CD14-positive monocyte (primary cell): ENCODE measurements around the gene NLRX1. TPM values are rescaled to one million over a fixed set of nuclear protein-coding genes. Genes with fewer than 3 reads are reported as not detected.

Experiments
- DNase-seq, 3 donors: peaks; one replicate each; pipeline ENCODE4 v3.0.0-alpha.2; 2011 to 2022
- H2AFZ ChIP-seq: 2 replicates; pipeline ENCODE4 v1.6.0; 2012; ENCODE audit warnings: mild to moderate bottlenecking, low read depth, low read length, inconsistent platforms; ENCODE audit not compliant: insufficient read depth, poor library complexity, severe bottlenecking
- H3K27ac ChIP-seq, 2 donors: 1 replicate in 1 of 2; 2 replicates in 1 of 2; pipeline ENCODE4 v1.5.1; 2012 to 2013; ENCODE audit warnings: low read length in 2 of 2, control low read depth in 1 of 2, inconsistent platforms in 1 of 2, low read depth in 1 of 2, mild to moderate bottlenecking in 1 of 2
- H3K27me3 ChIP-seq, 2 donors: one replicate each; pipeline versions ENCODE4 v1.6.0 to v1.6.1; 2011 to 2013; ENCODE audit warnings: low read length in 2 of 2; ENCODE audit not compliant: control insufficient read depth in 2 of 2, insufficient read depth in 2 of 2
- H3K36me3 ChIP-seq, 2 donors: replicated peaks in 1 of 2; 1 replicate in 1 of 2; 2 replicates in 1 of 2; pipeline versions ENCODE4 v1.5.1 to v1.6.1; 2012 to 2013; ENCODE audit warnings: low read length in 2 of 2, control low read depth in 1 of 2, inconsistent platforms in 1 of 2, mild to moderate bottlenecking in 1 of 2; ENCODE audit not compliant: insufficient read depth in 2 of 2, control insufficient read depth in 1 of 2
- H3K4me1 ChIP-seq, 2 donors: 1 replicate in 1 of 2; 2 replicates in 1 of 2; pipeline versions ENCODE4 v1.5.1 to v1.6.1; 2012 to 2013; ENCODE audit warnings: low read length in 2 of 2, control low read depth in 1 of 2, inconsistent platforms in 1 of 2, mild to moderate bottlenecking in 1 of 2, moderate library complexity in 1 of 2; ENCODE audit not compliant: insufficient read depth in 2 of 2, control insufficient read depth in 1 of 2
- H3K4me2 ChIP-seq: replicated peaks from 2 replicates; pipeline ENCODE3; 2012; ENCODE audit warnings: low read length, moderate library complexity, mild to moderate bottlenecking; ENCODE audit not compliant: poor library complexity, severe bottlenecking; ENCODE audit errors: extremely low read depth
- H3K4me3 ChIP-seq, 3 experiments: fragments of 200-600 bp in 1 of 3; sonication (generic) in 1 of 3; replicated peaks in 1 of 3; 1 replicate in 2 of 3; 2 replicates in 1 of 3; pipeline ENCODE4 v1.5.1; 2011 to 2013; ENCODE audit warnings: low read length in 3 of 3, mild to moderate bottlenecking in 3 of 3, control low read depth in 2 of 3, low read depth in 2 of 3, inconsistent platforms in 1 of 3, moderate library complexity in 1 of 3
- H3K79me2 ChIP-seq: 2 replicates; pipeline ENCODE4 v1.6.0; 2012; ENCODE audit warnings: mild to moderate bottlenecking, control low read depth, inconsistent platforms, low read length, moderate library complexity; ENCODE audit not compliant: insufficient read depth
- H3K9ac ChIP-seq: 2 replicates; pipeline ENCODE4 v1.6.0; 2017; ENCODE audit warnings: low read length, mild to moderate bottlenecking; ENCODE audit not compliant: insufficient read depth, poor library complexity, severe bottlenecking
- H3K9me3 ChIP-seq, 2 donors: replicated peaks in 1 of 2; 1 replicate in 1 of 2; 2 replicates in 1 of 2; pipeline versions ENCODE4 v1.5.1 to v1.6.1; 2012 to 2013; ENCODE audit warnings: low read length in 2 of 2, control low read depth in 1 of 2; ENCODE audit not compliant: control insufficient read depth in 1 of 2, insufficient read depth in 1 of 2
- H4K20me1 ChIP-seq: 2 replicates; pipeline ENCODE4 v1.6.0; 2012; ENCODE audit warnings: mild to moderate bottlenecking, low read length, control low read depth, moderate library complexity; ENCODE audit not compliant: insufficient read depth
- H3K27ac Mint-ChIP-seq, 7 donors: one replicate each; pipeline ENCODE4 v1.8.0; 2020; ENCODE audit warnings: mild to moderate bottlenecking in 7 of 7, mixed read lengths in 7 of 7, moderate library complexity in 6 of 7, inconsistent platforms in 2 of 7
- H3K27me3 Mint-ChIP-seq, 3 donors: one replicate each; pipeline ENCODE4 v1.8.0; 2021 to 2022; ENCODE audit warnings: low read depth in 3 of 3, mild to moderate bottlenecking in 3 of 3, mixed read lengths in 3 of 3, moderate library complexity in 3 of 3, inconsistent platforms in 1 of 3
- H3K36me3 Mint-ChIP-seq, 2 donors: one replicate each; pipeline ENCODE4 v1.8.0; 2020; ENCODE audit warnings: mixed read lengths in 2 of 2, inconsistent platforms in 1 of 2, mild to moderate bottlenecking in 1 of 2
- H3K4me1 Mint-ChIP-seq: one replicate; pipeline ENCODE4 v1.8.0; 2020; ENCODE audit warnings: mild to moderate bottlenecking, mixed read lengths
- H3K4me3 Mint-ChIP-seq, 2 donors: one replicate each; pipeline ENCODE4 v1.8.0; 2020; ENCODE audit warnings: mild to moderate bottlenecking in 2 of 2, mixed read lengths in 2 of 2, moderate library complexity in 1 of 2
- H3K9me3 Mint-ChIP-seq, 7 donors: one replicate each; pipeline ENCODE4 v1.8.0; 2020 to 2022; ENCODE audit warnings: mixed read lengths in 7 of 7, mild to moderate bottlenecking in 6 of 7, moderate library complexity in 6 of 7, inconsistent platforms in 2 of 7
- CTCF ChIP-seq: fragments of 200-600 bp; IDR thresholded peaks from one replicate; pipeline ENCODE4 v1.8.0; 2022; ENCODE audit warnings: antibody characterized with exemption, mild to moderate bottlenecking
- WGBS: methylation state at CpG from one replicate; pipeline ENCODE4 v1.1.5; 2013; ENCODE audit warnings: missing lambda C conversion rate; ENCODE audit not compliant: insufficient coverage; 5-methylcytosine and 5-hydroxymethylcytosine counted together
- intact Hi-C, 2 donors: fragments of 100-400 bp; cut with micrococcal nuclease; formaldehyde crosslinking; loops; one replicate each; pipeline versions ENCODE4 v1.15.0 to v1.15.1; 2023
- polyA plus RNA-seq, 3 donors: library from polyadenylated mRNA; depleted of rRNA in 1 of 3; unstranded in 2 of 3; stranded (reverse) in 1 of 3; fragments of 300-500 nt in 2 of 3; fragments of >200 nt in 1 of 3; fragmentation: Illumina TruSeq in 2 of 3; gene quantifications; 1 replicate in 2 of 3; 2 replicates in 1 of 3; pipeline ENCODE4 v1.2.3, GENCODE V29; 2012 to 2021

The NLRX1 gene
- polyA plus RNA-seq, 3 donors, result 13.7 to 15.5 (median 14.2) TPM

GRCh38 chr11:119149018-119149785, 19.3 kb upstream of the NLRX1 start, which contains the start of gene ABCG4:
Gene ABCG4, plus strand, starts transcription at chr11:119149052. Its CDS starts 914 bp downstream, at chr11:119149966.
- H3K79me2 ChIP-seq, result no peaks in the 10 kb centered on the region
- Mint-ChIP-seq H3K9me3 (peaks cover 0 to 17% (median 0%) of the 10 kb centered on the region in 7 donors), H3K27ac (peak within 1 kb of the TSS in 2 of 7 donors; percentile 30 to 63), H3K27me3 (peaks cover 60 to 77% (median 63%) of the 10 kb centered on the region in 3 donors), H3K4me3 (peak within 1 kb of the TSS; percentile 76 to 91), H3K4me1 (peaks cover 28% of the 10 kb centered on the region), H3K36me3 (peaks cover 0 to 5% of the 10 kb centered on the region in 2 donors)
- peaks cover 0 to 11% of the 10 kb centered on the region in 2 donors for H3K9me3 ChIP-seq
- no peak for DNase-seq
- no peak within 1 kb of the TSS for H3K27ac ChIP-seq
- intact Hi-C loops, result loop anchor here (10.0 kb wide), 1 partner anchor 46 kb away; no protein-coding TSS in a partner anchor
- WGBS, result under 1% methylated on average over 55 of the region's 73 CpGs
- no peaks in the 10 kb centered on the region for H3K36me3 ChIP-seq
- peaks cover 15 to 18% of the 10 kb centered on the region in 2 donors for H3K4me1 ChIP-seq
- no peaks in the 10 kb centered on the region for H4K20me1 ChIP-seq
- H3K4me2 ChIP-seq, result peak within 1 kb of the TSS; percentile 78
- peak within 1 kb of the TSS; percentile 54 for H3K9ac ChIP-seq
- H3K4me3 ChIP-seq, result peak within 1 kb of the TSS; percentile 4 to 75 (median 22)
- H2AFZ ChIP-seq, result peak within 1 kb of the TSS; percentile 87
- no peak for TF ChIP-seq CTCF
- H3K27me3 ChIP-seq, result peaks cover 40 to 56% of the 10 kb centered on the region in 2 donors

- peak overlapping the region; percentile 78 for H3K4me2 ChIP-seq
- DNase-seq, result no peak
- WGBS, result 9% methylated on average over 24 of the region's 33 CpGs
- no peak for TF ChIP-seq CTCF
- H3K9ac ChIP-seq, result no peak overlapping the region
- Mint-ChIP-seq H3K36me3 (peaks cover 0 to 5% of the 10 kb centered on the region in 2 donors), H3K9me3 (peaks cover 0 to 17% (median 0%) of the 10 kb centered on the region in 7 donors), H3K27ac (no peak overlapping the region), H3K27me3 (peaks cover 59 to 76% (median 67%) of the 10 kb centered on the region in 3 donors), H3K4me1 (peaks cover 25% of the 10 kb centered on the region), H3K4me3 (peak overlapping the region; percentile 52 to 82)
- H3K79me2 ChIP-seq, result no peaks in the 10 kb centered on the region
- H4K20me1 ChIP-seq, result no peaks in the 10 kb centered on the region
- peak overlapping the region in 1 of 3 experiments; percentile 75 for H3K4me3 ChIP-seq
- peaks cover 0 to 11% of the 10 kb centered on the region in 2 donors for H3K9me3 ChIP-seq
- H2AFZ ChIP-seq, result peak overlapping the region; percentile 87
- H3K27ac ChIP-seq, result no peak overlapping the region
- intact Hi-C loops, result loop anchor here (10.0 kb wide), 1 partner anchor 45 kb away; no protein-coding TSS in a partner anchor
- no peaks in the 10 kb centered on the region for H3K36me3 ChIP-seq
- H3K4me1 ChIP-seq, result peaks cover 12 to 18% of the 10 kb centered on the region in 2 donors
- H3K27me3 ChIP-seq, result peaks cover 40 to 56% of the 10 kb centered on the region in 2 donors
These were observed 18.7 kb upstream of the NLRX1 start for GRCh38 chr11:119149786-119150275.
